Measurements from ENCODE around the gene CLCF1. TPM values are rescaled to one million over a fixed set of nuclear protein-coding genes. Genes with fewer than 3 reads are reported as not detected.

The CLCF1 gene
- total RNA-seq, 1 donor = 6.9 TPM

- H3K79me2 ChIP-seq (ENCODE audit: insufficient read depth, low read length) = no peaks in the 10 kb centered on the region
- peaks cover 59% of the 10 kb centered on the region for H3K27me3 ChIP-seq (ENCODE audit: insufficient read depth, low read length)
- no peak for DNase-seq (ENCODE audit: insufficient read length, low spot score, missing footprints)
- H3K4me2 ChIP-seq (ENCODE audit: insufficient read depth, low read length) = no peak overlapping the region
- H3K4me1 ChIP-seq (ENCODE audit: insufficient read depth, low read length) = peaks cover under 1% of the 10 kb centered on the region
- no peak for TF ChIP-seq CTCF (IDR thresholded peaks at IDR 0.05; ENCODE audit: extremely low read depth, low read depth, low read length)
- H3K4me3 ChIP-seq (ENCODE audit: insufficient read depth, low read length) = no peak overlapping the region
- no peaks in the 10 kb centered on the region for H4K20me1 ChIP-seq (ENCODE audit: insufficient read depth, low read length)
- H3K27ac ChIP-seq (ENCODE audit: low read depth, low read length) = no peak overlapping the region
- H3K9me3 ChIP-seq (ENCODE audit: low read depth, low read length) = no peaks in the 10 kb centered on the region
- H2AFZ ChIP-seq (ENCODE audit: low read length) = no peak overlapping the region
- H3K36me3 ChIP-seq (ENCODE audit: insufficient read depth, low read length) = no peaks in the 10 kb centered on the region
These were observed 36.5 kb upstream of the CLCF1 start for GRCh38 chr11:67409781-67410368.

DNA sequence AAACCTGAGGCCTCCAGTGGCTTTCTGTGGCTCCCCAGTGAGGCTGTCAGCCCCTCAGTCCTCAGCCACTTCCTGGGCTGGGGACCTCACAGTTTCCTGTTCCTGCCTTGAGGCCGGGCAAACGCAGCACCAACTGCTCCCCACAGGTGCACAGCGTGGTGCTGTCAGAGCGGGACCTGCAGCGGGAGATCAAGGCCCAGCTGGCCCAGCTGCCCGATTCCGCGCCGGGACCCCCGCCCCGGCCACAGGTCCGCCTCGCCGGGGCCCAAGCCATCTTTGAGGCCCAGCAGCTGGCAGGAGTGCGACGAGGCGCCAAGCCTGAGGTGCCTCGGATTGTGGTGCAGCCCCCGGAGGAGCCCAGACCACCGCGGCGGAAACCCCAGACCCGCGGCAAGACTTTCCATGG, 35.9 kb upstream of the CLCF1 start:
- H3K27me3 ChIP-seq (ENCODE audit: insufficient read depth, low read length) = peaks cover 57% of the 10 kb centered on the region

GRCh38 chr11:67408437-67409200, 35.2 kb upstream of the CLCF1 start:
- peaks cover 4% of the 10 kb centered on the region for H3K4me1 ChIP-seq (ENCODE audit: insufficient read depth, low read length)
- H3K9me3 ChIP-seq (ENCODE audit: low read depth, low read length) = no peaks in the 10 kb centered on the region
- no peak overlapping the region for H2AFZ ChIP-seq (ENCODE audit: low read length)
- no peak for TF ChIP-seq CTCF (IDR thresholded peaks at IDR 0.05; ENCODE audit: extremely low read depth, low read depth, low read length)
- no peak overlapping the region for H3K27ac ChIP-seq (ENCODE audit: low read depth, low read length)
- no peak overlapping the region for H3K4me3 ChIP-seq (ENCODE audit: insufficient read depth, low read length)
- H4K20me1 ChIP-seq (ENCODE audit: insufficient read depth, low read length) = no peaks in the 10 kb centered on the region
- no peaks in the 10 kb centered on the region for H3K79me2 ChIP-seq (ENCODE audit: insufficient read depth, low read length)
- no peak overlapping the region for H3K4me2 ChIP-seq (ENCODE audit: insufficient read depth, low read length)
- H3K36me3 ChIP-seq (ENCODE audit: insufficient read depth, low read length) = no peaks in the 10 kb centered on the region
- H3K27me3 ChIP-seq (ENCODE audit: insufficient read depth, low read length) = peaks cover 57% of the 10 kb centered on the region
- no peak for DNase-seq (ENCODE audit: insufficient read length, low spot score, missing footprints)

More for the DNA sequence above, 35.9 kb upstream of the CLCF1 start:
- Histone ChIP-seq H3K4me2 (ENCODE audit: insufficient read depth, low read length) (no peak overlapping the region), H3K36me3 (ENCODE audit: insufficient read depth, low read length) (no peaks in the 10 kb centered on the region), H3K79me2 (ENCODE audit: insufficient read depth, low read length) (no peaks in the 10 kb centered on the region), H3K4me3 (ENCODE audit: insufficient read depth, low read length) (no peak overlapping the region), H4K20me1 (ENCODE audit: insufficient read depth, low read length) (no peaks in the 10 kb centered on the region), H2AFZ (ENCODE audit: low read length) (no peak overlapping the region), H3K27ac (ENCODE audit: low read depth, low read length) (no peak overlapping the region), H3K9me3 (ENCODE audit: low read depth, low read length) (no peaks in the 10 kb centered on the region), H3K4me1 (ENCODE audit: insufficient read depth, low read length) (peaks cover 4% of the 10 kb centered on the region)
- DNase-seq (ENCODE audit: insufficient read length, low spot score, missing footprints) = no peak
- TF ChIP-seq CTCF (IDR thresholded peaks at IDR 0.05; ENCODE audit: extremely low read depth, low read depth, low read length) = no peak

DNA sequence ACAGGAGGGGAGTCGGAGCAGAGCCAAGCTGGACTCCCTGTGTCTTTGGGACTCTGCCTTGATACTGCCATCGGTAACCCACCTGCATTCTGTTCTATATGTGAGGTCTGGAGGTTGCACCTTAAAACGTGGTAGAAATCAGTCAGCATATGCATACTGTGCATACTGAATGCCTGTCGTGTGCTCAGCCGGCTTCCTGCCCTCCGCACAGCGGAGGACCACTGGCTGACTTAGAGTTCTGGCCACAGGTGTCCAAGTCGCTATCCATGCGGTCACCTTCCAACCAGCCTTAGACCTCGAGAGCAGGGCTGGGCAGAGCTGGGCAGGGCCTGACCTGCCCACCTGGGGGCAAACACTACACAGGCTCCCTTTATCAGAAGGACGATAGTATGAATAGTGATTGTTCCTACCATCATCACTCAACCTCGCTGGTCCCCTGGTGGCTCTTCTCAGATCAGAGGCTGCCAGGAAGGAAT, 34.3 kb upstream of the CLCF1 start:
- no peak overlapping the region for H3K4me2 ChIP-seq (ENCODE audit: insufficient read depth, low read length)
- no peak overlapping the region for H2AFZ ChIP-seq (ENCODE audit: low read length)
- H3K9me3 ChIP-seq (ENCODE audit: low read depth, low read length) = no peaks in the 10 kb centered on the region
- H3K36me3 ChIP-seq (ENCODE audit: insufficient read depth, low read length) = no peaks in the 10 kb centered on the region
- no peak overlapping the region for H3K4me3 ChIP-seq (ENCODE audit: insufficient read depth, low read length)
- no peaks in the 10 kb centered on the region for H3K79me2 ChIP-seq (ENCODE audit: insufficient read depth, low read length)
- H3K4me1 ChIP-seq (ENCODE audit: insufficient read depth, low read length) = peaks cover 4% of the 10 kb centered on the region
- H3K27ac ChIP-seq (ENCODE audit: low read depth, low read length) = no peak overlapping the region
- peaks cover 50% of the 10 kb centered on the region for H3K27me3 ChIP-seq (ENCODE audit: insufficient read depth, low read length)
- TF ChIP-seq CTCF (IDR thresholded peaks at IDR 0.05; ENCODE audit: extremely low read depth, low read depth, low read length) = no peak
- no peak for DNase-seq (ENCODE audit: insufficient read length, low spot score, missing footprints)
- no peaks in the 10 kb centered on the region for H4K20me1 ChIP-seq (ENCODE audit: insufficient read depth, low read length)

All from osteoblast (primary cell).